Brain microvascular endothelial cell (primary cell): ENCODE measurements around the gene SLCO2A1.

Source experiments
- DNase-seq: peaks from one replicate; pipeline ENCODE4 v3.0.0-alpha.2; 2020
- H3K27ac ChIP-seq: fragments of 250-450 bp; sonication (Bioruptor Pico); 2 replicates; pipeline ENCODE4 v1.5.1; 2020; ENCODE audit warnings: mild to moderate bottlenecking, moderate library complexity
- H3K27me3 ChIP-seq: fragments of 250-450 bp; sonication (Bioruptor Pico); replicated peaks from 2 replicates; pipeline ENCODE4 v1.5.1; 2020; ENCODE audit warnings: mild to moderate bottlenecking
- H3K36me3 ChIP-seq: fragments of 250-450 bp; sonication (Bioruptor Pico); replicated peaks from 2 replicates; pipeline ENCODE4 v1.5.1; 2020; ENCODE audit warnings: mild to moderate bottlenecking
- H3K4me3 ChIP-seq: 2 replicates; pipeline ENCODE4 v1.5.1; 2011; ENCODE audit warnings: low read depth, mild to moderate bottlenecking, control low read depth, low read length, moderate library complexity
- in situ Hi-C: cut with HindIII; loops from 2 replicates; pipeline ENCODE4 v1.10.0; 2017; ENCODE audit warnings: low sequenced_read_pairs, low pct_ligation_motif_present
- TF ChIP-seq, protein P1 (sequence below): IDR thresholded peaks from 2 replicates; pipeline ENCODE4 v1.5.1; 2011; ENCODE audit warnings: low read depth, mild to moderate bottlenecking, moderate library complexity, low read length, control low read depth, inconsistent platforms; ENCODE audit errors: missing control alignments

SLCO2A1 gene

DNA sequence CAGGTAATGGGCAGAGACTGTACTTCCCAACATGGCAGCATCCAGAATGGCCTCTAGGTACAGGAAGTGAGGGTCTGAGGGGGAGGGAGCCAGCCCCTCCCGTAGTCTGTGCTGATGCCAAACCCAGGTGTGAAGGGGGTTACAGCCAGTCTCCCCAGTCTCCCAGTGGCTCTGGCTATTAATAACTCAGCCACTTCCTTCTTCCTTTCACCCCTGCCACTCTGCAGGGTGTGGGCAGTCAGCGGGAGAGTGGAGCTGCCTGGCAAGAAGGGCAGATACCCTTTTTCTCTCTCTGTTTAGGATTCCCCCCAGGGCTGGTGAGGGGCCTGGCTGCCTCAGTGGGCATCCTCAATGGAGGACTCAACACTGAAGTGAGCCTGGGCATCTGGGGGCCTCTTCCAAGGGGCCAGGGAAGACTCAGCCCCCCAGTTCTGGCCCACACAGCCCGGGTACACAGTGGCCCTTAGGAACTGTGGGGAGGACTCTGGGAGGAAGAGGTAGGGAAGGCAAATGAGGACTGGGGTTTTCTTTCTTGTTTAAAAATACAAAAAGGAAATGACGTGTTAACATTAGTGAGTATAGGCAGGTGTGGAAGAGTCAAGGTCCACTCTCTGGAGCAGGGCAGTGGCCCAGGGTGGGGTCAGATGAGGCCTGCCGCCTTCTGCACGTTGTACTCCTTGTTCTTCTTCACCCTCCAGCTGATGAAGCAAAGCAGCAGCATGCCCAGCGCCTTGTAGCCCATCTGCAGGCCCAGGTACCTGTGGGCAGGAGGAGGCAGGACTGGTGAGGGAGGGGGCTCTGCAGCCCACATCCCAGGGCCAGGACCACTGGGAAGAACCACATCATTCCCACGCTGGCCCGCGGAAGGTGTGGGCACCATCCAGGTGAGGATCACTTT lies 95.4 kb downstream of the SLCO2A1 start:
- in situ Hi-C loops = no loop called here
- H3K36me3 ChIP-seq = no peaks in the 10 kb centered on the region
- no peak overlapping the region for H3K4me3 ChIP-seq
- peaks cover 17% of the 10 kb centered on the region for H3K27me3 ChIP-seq
- no peak for DNase-seq
- TF ChIP-seq, protein P1, sequence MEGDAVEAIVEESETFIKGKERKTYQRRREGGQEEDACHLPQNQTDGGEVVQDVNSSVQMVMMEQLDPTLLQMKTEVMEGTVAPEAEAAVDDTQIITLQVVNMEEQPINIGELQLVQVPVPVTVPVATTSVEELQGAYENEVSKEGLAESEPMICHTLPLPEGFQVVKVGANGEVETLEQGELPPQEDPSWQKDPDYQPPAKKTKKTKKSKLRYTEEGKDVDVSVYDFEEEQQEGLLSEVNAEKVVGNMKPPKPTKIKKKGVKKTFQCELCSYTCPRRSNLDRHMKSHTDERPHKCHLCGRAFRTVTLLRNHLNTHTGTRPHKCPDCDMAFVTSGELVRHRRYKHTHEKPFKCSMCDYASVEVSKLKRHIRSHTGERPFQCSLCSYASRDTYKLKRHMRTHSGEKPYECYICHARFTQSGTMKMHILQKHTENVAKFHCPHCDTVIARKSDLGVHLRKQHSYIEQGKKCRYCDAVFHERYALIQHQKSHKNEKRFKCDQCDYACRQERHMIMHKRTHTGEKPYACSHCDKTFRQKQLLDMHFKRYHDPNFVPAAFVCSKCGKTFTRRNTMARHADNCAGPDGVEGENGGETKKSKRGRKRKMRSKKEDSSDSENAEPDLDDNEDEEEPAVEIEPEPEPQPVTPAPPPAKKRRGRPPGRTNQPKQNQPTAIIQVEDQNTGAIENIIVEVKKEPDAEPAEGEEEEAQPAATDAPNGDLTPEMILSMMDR = no peak
- H3K27ac ChIP-seq = no peak overlapping the region

- H3K4me3 ChIP-seq = no peak overlapping the region
- no peak for DNase-seq
- H3K36me3 ChIP-seq = no peaks in the 10 kb centered on the region
- in situ Hi-C loops = no loop called here
- no peak overlapping the region for H3K27ac ChIP-seq
- TF ChIP-seq, protein P1 = no peak
- peaks cover 17% of the 10 kb centered on the region for H3K27me3 ChIP-seq
Measured at GRCh38 chr3:133933097-133934024, 96.4 kb downstream of the SLCO2A1 start.

DNA sequence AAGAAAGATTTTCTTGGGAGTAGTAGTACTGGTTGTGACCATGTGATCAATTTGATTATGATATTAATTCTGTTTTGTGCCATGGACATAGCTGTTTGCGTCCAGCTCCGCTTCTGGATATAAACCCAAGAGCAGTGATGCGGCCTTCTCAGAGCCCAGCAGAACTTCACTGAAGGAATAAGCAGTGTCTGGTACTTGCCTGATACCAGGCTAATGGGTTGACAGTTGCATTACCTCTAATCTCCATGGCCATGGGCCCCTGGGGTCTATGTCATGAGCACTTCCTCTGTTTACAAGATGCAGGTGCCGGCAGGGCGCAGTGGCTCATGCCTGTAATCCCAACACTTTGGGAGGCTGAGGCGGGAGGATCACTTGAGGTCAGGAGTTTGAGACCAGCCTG lies 97.7 kb downstream of the SLCO2A1 start:
- TF ChIP-seq, protein P1 = no peak
- Histone ChIP-seq H3K36me3 (no peaks in the 10 kb centered on the region), H3K27ac (no peak overlapping the region), H3K27me3 (peaks cover 8% of the 10 kb centered on the region), H3K4me3 (no peak overlapping the region)
- DNase-seq = no peak
- in situ Hi-C loops = no loop called here

GRCh38 chr3:133931084-133931483 lies 98.6 kb downstream of the SLCO2A1 start:
- Histone ChIP-seq H3K36me3 (no peaks in the 10 kb centered on the region), H3K4me3 (no peak overlapping the region), H3K27me3 (peaks cover 4% of the 10 kb centered on the region), H3K27ac (no peak overlapping the region)
- in situ Hi-C loops = no loop called here
- TF ChIP-seq, protein P1 = no peak
- DNase-seq = no peak

- Histone ChIP-seq H3K36me3 (no peaks in the 10 kb centered on the region), H3K27me3 (peaks cover 2% of the 10 kb centered on the region), H3K27ac (no peak overlapping the region), H3K4me3 (no peak overlapping the region)
- in situ Hi-C loops = no loop called here
- DNase-seq = peak; percentile 53
- TF ChIP-seq, protein P1 = peak; percentile 80
Measured at GRCh38 chr3:133930341-133930933, 99.3 kb downstream of the SLCO2A1 start.
